HG02885 (cell line): Measurements from ENCODE around the gene SNAP91.
"Not testable (repeated sequence)": the region's sequence is repeated elsewhere in the genome, so short reads cannot be mapped to it uniquely, and the experiment has no call there.

Experiments
- ATAC-seq: cut with Tn5 transposase; IDR thresholded peaks from one replicate; pipeline ENCODE4 v1.9.1; 2021; ENCODE audit warnings: mild to moderate bottlenecking; ENCODE audit not compliant: unreplicated experiment, poor library complexity

SNAP91 gene

DNA sequence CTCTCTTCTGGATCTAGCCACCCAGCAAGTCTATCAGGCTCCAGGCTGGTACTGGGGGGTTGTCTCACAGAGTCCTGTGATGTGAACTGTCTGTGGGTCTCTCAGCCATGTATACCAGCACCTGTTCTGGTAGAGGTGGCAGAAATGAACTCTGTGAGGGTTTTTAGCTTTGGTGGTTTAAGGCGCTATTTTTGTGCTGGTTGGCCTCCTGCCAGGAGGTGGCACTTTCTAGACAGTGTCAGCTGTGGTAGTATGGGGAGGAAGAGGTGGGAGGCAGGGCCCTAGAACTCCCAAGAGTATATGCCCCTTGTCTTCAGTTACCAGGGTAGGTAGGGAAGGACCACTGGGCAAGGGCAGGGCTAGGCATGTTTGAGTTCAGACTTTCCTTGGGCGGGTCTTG lies 75.8 kb downstream of the SNAP91 start:
- ATAC-seq: no peak

DNA sequence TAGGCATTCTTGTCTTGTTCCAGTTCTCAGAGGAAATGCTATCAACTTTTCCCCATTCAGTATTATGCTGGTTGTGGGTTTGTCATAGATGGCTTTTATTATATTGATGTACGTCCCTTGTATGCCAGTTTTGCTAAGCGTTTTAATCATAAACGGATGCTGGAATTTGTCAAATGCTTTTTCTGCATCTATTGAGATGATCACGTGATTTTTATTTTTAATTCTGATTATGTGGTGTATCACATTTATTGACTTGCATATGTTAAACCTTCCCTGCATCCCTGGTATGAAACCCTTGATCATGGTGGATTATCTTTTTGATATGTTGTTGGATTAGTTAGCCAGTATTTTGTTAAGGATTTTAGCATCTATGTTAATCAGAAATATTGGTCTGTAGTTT lies 79.0 kb downstream of the SNAP91 start:
- not testable (repeated sequence) for ATAC-seq

DNA sequence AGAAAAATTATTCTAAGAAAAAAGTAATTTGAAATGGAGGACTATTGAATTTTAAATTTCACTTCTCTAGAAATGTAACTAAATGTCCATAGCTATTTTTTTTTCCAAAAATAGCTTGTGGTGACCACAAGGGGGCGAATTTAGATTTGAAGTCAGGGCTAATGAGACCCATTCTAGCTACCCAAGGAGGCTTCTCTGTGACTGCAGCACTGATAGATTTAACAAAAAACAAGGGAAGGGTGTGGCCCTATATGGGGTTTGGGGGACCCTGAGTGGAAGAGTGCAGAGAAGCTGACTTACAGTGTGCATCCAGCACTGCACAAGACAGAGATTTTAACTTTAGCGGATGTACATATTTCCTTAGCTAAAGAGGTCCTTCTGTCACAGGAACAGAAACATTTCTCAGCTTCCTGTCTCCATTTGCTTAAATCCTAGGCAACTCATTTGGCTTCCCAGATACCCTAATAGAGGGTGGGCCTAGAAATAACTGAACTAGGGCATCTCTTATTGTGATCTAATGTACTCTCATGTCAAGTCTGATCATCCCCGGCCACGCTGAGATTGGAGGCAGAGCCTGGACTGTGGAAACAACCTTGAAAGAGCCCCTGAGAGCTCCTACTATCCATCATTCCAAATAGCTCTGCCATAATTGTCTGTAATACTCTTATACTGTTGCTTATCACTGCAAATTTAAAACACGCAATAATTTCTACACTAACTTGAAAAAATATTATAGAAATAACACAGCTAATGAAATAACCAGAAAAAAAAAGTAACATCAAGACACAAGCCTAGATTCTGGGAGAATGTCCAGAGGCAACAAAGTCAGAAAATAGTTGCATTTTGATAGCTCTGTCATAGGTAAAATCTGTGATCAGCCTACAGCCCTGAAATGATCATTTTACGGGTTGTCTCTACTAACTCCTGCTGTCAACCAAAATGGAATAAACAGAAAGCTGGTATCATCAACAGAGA lies 93.6 kb downstream of the SNAP91 start:
- peak; percentile 60 for ATAC-seq

- no peak for ATAC-seq
These were observed 95.5 kb downstream of the SNAP91 start for GRCh38 chr6:83613378-83613777.

DNA sequence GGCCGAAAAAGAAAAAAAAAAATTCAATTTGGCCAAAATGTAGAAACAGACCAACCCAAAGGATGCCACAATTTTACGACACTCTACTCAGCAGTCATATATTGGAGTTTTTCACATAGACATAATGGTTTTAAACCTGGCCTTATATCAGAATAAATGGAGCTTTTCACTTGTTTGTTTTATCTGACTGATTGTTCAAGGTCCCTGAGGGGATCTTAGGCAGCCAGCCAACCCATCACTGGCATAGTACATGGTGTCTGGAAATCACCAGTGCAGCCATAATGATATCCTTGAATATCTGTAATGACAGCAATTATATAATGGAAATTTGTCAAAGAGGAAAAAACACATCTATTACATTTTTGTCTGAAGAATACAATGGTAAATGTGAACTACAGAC lies 99.7 kb downstream of the SNAP91 start:
- no peak for ATAC-seq

DNA sequence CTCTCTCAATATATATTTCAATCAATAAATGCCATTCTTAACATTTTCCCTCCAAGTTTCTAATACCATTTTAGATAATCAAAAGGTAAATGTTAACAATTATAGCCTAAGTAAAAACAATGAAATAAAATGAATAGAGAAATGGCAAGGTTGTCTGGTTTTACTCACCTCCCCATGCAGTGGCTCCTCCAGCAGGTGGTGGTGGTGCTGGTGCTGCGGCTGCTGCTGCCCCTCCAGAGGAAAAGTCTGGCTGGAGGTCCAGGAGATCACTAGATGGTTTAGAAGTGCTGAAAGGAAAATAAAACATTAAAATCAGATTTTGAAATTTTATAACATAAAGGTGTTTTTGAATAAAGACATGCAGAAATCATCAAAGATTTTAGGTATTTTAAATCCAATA lies 103.4 kb downstream of the SNAP91 start:
- no peak for ATAC-seq

- no peak for ATAC-seq
These were observed 105.3 kb downstream of the SNAP91 start for GRCh38 chr6:83603551-83603950.

GRCh38 chr6:83601119-83601518 lies 107.8 kb downstream of the SNAP91 start:
- ATAC-seq: no peak

GRCh38 chr6:83600459-83600858 lies 108.4 kb downstream of the SNAP91 start:
- no peak for ATAC-seq

- ATAC-seq: no peak
These were observed 111.4 kb downstream of the SNAP91 start for GRCh38 chr6:83597511-83597910.

DNA sequence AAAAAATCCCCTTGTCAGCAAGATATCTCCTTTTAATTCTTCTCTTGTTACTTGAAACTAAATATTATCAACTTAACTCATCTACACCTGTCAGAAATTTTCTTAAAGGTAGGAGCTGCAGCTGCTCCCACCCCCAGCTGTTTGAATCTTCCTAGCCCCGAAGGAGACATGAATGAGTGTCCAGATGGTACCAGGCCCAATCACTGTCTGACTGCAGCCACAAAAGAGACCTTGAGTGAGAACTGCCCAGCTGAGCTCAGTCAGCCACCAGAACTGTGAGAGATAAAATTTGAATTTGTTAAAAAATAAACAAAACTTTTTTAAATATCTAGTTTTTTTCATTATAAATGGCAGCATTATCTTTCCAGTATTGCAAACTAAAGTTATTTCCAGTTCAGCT lies 111.8 kb downstream of the SNAP91 start:
- no peak for ATAC-seq

DNA sequence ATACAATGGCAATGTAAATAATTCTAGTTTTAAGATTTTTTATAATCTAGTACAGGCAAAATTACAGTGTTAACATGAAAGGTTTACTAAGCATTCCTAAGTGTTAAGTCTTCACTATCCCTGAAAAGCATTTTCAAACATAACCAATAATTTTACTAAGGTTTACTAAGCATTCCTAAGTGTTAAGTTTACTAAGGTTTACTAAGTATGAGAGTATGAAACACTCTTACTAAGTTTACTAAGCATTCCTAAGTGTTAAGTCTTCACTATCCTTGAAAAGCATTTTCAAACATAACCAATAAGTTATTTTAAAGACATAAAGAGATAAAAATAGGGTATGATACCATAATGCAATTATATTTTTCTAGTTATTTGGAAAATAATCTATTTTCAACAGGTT lies 114.0 kb downstream of the SNAP91 start:
- no peak for ATAC-seq

GRCh38 chr6:83593395-83593785 lies 115.5 kb downstream of the SNAP91 start:
- no peak for ATAC-seq

GRCh38 chr6:83592770-83593394 lies 116.0 kb downstream of the SNAP91 start:
- ATAC-seq: peak; percentile 99

DNA sequence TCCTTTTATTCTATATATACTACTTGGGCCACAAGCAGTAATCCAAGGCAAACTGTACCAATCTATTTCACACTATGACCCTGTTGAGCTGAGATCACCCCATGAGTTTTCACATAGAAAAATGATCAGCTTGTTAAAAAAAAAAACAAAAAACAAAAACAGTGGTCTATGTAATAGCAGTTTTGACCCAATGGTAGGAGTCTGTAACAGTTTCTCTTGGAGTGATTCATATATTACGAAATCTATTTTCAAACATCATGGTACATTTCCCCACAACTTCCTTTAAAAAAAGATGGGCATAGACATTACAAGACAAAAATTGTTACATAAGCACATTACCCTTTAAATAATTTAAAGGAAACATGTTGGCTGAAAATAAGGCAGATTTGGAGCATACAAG lies 118.5 kb downstream of the SNAP91 start:
- ATAC-seq: no peak

DNA sequence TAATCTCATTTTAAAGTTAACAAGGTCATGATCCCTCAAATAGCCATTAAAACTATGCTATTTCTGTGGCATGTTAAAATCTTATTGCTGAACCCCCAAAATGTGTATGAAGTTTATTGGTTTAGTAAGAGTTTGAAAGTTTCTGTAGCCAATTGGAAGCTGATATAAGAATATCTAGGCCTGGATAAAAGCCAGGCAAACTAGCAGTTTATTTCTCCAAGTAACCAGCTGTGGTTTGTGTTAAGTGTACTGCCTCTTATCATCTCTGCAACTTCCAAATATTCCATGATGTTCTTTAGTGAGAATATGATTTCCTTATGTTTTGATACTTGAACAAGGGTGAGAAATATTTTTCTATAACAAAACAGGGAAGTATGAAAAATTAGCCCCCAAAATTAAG lies 119.8 kb downstream of the SNAP91 start:
- ATAC-seq: no peak

DNA sequence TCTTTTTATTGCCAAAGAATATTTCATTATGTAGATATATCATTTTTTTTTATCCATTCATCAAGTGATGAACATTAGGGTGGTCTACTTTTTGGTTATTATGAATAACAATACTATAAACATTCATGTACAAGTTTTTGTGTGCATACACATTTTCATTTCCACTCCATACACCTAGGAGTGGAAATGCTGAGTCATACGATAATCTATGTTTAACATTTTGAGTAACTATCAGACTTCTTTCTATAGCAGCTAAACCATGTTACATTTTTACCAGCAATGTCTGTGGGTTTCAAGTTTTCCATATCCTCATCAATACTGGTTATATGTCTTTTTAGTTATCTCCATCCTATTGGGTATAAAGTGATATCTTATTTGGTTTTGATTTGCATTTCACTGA lies 130.8 kb downstream of the SNAP91 start:
- peak; percentile 54 for ATAC-seq

DNA sequence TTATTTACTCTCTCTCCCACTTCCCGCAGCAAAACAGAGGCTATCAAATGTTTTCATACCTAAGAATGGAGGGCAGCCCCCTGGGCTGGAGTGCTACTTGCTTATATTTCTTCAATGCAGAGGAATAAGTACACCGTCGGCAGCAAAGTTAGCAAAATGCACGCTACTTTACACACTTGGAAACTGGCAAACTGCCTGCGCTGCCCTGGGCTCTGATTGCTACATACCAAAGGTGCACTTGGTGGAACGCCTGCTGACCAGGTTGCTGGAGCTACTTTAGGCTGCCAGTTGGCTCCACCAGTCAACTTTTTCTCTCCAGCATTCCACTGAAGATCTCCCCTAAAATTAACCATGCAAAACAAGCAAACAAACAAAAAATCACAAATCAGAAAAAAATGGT lies 134.1 kb downstream of the SNAP91 start:
- no peak for ATAC-seq

- not testable (repeated sequence) for ATAC-seq
These were observed 137.2 kb downstream of the SNAP91 start for GRCh38 chr6:83571663-83572185.

DNA sequence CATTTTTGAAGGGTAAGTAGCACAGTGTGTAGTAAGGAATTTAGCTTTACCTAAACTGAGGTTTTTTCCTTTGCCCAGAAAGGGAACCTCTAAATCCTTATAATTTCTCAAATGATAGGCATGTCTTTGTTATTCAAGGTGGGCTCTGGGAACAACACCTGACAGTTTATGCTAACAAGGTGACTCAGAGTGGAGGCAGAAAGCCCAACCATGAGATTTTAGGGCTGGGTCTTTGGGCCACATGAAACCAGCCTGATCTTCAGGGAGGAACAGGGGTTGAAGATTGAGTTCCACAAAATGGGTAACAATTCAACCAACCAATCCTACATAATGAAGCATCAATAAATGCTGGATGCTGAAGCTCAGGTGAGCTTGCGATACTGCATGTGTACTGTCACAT lies 149.9 kb downstream of the SNAP91 start:
- no peak for ATAC-seq

DNA sequence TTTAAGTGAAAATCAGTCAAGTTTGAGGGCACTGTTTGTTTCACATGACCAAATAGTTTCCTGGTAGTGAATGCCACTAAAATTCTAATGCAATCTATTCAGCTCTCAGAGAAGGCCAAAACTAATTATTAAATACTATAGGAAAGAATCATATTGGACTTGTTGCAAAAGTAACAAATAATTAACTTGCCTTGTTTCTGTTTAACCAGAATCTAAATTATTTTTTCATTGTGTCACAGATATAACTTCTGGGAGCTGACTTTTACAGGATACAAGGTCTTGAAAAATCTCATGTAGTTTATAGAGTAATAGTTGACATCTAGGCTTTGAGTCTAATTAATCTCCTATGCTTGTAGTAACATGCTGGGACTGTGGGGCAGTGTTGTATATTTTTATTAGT lies 152.0 kb downstream of the SNAP91 start:
- ATAC-seq: no peak
